GM18907 (cell line): ENCODE results near the gene ZNF853.
"Not testable (repeated sequence)": the region's sequence is repeated elsewhere in the genome, so short reads cannot be mapped to it uniquely, and the experiment has no call there.

ENCODE experiments used
- ATAC-seq: cut with Tn5 transposase; IDR thresholded peaks from one replicate; pipeline ENCODE4 v1.9.1; 2021; ENCODE audit warnings: mild to moderate bottlenecking, moderate library complexity; ENCODE audit not compliant: unreplicated experiment

ZNF853 gene

DNA sequence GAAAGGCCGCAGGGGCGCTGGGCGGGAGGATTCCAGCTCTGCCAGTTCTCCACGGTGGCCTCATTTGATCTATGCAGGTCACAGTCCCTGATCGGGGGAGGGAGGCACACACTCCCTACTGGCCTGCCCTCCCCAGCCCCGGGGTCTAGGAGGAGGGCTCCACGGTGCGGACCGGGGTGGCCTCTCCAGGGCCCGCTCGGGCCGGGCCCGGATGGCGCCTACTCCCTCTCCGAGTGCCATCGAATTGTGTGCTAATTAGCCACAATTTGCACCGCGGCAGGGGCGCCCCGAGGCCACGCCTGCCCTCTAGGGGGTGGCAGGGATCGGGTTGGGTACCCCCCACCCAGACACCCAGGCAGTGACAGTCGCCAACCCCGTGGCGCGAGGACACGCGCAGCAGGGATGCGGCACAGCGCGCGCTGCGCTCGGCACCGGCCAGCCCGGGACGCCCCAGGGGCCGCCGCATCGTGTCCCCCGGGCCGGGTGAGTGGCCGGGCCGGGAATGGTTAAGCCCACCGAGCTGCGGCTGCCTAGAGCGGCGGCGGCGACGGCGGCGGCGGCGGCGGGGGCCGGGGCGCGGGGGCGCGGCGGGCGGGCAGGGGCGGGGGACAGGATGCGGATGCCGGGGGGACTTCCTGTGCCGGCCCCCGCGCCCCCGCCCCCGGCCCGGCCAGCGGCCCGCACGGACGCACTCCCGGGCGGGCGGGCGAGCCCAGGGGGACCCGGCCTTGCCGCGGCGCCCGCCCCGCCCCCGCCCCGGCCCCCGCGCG lies at the start of gene ZNF853:
TSS of gene ZNF853 (plus strand) at position 658 of the 770 bp plus-strand sequence. CDS start 565 bp downstream, outside the sequence.
- no peak for ATAC-seq

DNA sequence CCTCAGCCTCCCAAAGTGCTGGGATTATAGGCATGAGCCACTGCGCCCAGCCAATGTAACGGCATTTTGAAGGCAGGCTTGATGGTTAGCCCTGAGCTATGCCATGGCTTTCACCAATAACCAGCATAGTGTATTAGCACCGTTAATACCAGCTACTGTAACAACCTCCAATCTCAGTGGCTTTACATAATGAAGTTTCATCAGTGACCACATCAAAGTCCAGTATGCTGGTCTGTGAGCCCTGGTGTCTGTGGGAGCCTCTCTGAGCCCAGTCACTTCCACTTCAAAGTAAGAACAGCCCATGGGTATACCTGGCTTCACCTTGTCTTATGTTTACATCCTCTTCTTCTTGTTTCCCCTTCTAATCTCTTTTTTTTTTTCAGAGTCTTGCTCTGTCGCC lies 49.8 kb upstream of the ZNF853 start:
- ATAC-seq: no peak

DNA sequence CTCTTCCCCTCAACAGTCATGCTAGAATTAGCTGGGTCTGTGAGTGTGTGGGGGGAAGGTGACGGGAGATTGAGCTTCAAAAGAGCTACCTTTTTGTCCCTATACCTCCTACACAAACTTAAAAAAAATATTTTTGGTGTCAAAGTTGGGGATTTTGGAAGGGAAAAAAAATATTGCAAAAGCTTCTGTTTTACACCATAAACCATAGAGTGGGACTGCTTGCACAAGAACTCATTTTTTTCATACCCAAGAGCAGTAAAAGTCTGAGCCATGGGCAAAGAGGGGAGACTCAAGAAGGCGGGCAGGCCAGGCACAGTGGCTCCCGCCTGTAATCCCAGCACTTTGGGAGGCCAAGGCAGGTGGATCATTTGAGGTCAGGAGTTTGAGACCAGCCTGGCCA lies 47.5 kb upstream of the ZNF853 start:
- ATAC-seq: no peak

DNA sequence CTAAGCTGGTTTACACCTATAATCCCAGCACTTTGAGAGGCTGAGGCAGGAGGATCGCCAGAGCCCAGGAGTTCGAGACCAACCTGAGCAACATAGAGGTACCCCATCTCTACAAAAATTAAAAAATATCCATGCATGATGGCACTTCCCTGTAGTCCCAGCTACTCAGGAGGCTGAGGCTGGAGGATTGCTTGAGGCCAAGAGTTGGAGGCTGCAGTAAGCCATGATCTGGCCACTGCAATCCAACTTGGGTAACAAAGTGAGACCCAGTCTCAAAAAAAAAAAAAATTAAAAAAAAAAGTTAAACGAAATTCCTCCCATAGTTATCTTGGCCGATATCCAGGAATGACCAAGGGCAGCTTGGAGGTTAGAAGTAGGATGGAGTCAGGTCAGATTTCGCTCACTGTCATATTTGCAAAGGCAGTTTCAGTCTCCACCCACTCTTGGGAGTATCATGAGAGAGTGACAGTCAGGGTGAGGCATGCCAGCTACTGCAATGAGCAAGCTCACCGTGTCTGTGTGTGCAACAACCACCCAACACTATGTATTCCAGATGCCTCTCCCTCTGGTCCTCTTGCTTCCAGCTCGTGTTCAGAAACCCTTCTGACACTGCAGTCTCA lies 44.1 kb upstream of the ZNF853 start:
- ATAC-seq: no peak

DNA sequence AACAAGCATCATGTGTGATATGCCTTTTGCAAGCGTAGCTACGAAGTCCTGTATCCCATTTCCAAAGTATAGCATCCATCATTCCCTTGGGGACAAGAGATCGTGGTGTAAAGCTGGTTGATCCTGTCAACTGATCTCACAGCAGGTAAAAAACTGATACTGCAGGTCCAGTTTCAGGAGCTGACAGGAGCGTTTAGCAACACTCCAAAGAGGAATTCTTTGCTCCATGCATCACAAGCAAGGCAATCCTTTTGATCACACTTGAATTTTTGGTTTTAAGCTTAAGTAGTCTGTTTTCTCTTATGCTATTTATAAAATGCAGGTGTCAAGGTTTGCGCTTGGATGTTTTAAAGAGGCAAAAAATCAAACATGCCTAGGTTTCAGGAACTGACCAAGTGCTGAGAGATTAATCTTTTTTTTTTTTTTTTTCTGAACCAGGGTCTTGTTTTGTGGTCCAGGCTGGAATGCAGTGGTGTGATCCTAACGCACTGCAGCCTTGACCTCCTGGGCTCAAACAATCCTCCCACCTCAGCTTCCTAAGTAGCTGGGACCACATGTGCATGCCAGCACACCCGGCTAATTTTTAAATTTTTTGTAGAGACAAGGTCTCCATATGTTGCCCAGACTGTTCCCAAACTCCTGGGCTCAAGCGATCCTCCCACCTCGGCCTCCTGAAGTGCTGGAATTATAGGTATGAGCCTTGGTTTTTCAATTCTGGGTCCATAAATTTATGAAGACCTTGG lies 40.0 kb upstream of the ZNF853 start:
- ATAC-seq: no peak

DNA sequence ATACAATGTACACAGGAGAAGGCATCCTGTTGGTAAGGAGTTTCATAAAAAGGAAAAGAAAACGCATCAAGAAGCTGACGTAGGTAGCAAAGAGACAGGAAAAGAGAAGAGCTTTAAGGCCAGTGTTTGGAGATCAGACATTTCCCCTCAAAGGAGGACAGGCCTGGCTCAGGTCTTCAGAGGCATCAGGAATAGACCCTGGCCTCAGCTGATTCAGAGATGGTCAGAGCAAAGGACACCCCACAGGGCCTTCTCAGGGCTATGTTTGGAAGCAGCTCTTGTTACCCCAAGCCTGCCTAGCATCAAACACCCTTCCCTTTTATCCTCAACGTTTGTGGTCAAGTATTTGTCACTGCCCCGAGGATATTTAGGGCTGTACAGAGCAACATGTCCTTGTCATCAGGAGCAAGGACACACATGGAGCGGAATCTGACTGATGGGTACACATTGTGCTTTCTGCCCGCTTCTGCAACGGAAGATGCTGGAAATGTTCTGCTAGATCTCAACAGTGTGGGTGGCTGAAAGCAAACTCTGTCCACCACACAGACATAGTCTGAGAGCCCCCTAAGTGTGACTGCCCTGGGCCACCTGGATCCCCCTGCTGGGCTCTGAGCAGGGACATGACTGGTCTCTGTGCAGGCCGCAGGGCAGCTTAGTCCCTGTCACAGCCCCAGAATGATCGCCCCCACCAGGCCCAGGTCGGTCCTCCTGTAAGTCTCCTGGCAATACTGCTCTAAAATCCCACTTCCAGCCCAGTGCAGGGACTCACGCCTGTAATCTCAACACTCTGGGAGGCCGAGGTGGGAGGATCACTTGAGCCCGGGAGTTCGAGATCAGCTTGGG lies 39.2 kb upstream of the ZNF853 start:
- no peak for ATAC-seq

DNA sequence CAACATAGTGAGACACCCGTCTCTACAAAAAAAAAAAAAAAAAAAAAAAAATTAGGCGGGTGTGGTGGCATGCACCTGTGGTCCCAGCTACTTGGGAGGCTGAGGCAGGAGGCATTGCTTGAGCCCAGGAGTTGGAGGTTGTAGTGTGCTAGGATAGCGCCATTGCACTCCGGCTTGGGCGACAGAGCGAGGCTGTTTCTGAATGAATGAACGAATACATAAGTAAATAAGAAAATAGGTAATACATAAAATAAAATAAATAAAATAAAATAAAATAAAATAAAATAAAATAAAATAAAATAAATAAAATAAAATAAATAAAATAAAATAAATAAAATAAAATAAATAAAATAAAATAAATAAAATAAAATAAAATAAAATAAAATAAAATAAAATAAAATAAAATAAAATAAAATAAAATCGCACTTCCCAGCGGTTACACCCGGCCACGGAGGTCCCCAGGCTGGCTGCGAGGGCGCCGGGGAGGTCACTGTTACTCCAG lies 38.5 kb upstream of the ZNF853 start:
- not testable (repeated sequence) for ATAC-seq

DNA sequence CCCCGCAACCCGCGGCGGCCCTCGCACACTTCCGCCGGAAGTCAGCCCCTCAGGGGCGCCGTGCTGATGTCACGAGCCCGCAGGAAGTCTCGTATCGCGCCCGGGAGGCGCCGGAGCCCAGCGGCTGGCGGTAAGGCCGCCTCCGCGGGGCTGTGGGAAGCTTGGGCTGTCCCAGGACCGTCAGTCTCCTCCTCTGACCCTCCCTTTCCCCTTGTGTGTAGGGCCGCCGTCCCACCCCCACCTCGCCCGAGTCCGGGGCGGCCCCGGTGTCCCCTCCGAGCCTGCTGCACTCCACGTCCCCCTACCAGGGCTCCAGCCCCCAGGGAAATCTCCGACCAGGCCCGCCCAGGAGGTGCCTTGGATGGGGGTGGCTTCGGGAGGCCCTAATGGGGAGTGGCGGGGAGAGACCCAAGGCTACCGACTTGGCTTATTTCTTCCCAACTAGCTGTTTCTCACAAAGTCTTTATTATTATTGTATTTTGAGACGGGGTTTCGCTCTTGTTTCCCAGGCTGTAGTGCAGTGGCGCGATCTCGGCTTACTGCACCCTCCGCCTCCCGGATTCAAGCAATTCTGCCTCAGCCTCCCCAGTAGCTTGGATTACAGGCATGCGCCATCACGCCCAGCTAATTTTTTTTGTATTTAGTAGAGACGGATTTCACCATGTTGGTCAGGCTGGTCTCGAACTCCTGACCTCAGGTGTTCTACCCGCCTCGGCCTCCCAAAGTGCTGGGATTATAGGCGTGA lies 37.9 kb upstream of the ZNF853 start, which contains the start of gene ZDHHC4:
TSS of gene ZDHHC4 (plus strand) at position 86 of the 745 bp plus-strand sequence. CDS start 3,108 bp downstream, outside the sequence.
- ATAC-seq: peak; percentile 93

DNA sequence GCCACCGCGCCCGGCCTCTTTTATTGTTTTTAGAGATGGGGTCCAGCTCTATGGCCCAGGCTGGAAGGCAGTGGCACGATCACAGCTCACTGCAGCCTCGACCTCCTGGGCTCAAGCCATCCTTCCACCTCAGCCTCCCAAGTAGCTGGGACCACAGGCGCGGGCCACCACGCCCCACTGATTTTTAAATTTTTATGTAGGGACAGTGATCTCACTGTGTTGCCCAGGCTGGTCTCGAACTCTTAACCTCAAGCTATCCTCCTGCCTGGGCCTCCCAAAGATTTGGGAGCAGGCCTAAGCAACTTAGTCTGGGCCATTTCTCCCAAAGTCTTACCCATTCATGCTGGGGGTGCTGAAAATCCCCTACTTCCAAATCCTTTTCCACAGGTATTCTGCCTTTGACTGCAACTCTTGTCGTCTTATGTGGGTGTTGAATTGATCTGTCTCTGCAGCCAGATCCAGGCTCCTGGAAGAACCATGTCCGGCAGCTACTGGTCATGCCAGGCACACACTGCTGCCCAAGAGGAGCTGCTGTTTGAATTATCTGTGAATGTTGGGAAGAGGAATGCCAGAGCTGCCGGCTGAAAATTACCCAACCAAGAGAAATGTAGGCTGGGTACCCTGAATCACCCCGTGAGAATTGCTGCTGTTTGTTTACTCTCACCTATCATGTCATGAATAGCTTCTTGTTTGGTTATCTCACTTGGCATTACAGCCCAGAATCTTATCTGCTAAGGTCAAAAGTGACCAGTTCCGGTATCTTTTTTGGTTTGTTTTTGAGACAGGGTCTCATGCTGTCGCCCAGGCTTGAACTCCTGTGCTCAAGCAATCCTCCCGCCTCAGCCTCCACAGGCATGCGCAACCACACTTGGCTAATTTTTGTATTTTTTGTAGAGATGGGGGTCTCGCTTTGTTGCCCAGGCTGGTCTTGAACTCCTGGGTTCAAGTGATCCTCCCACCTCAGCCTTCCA lies 37.0 kb upstream of the ZNF853 start:
- ATAC-seq: no peak

DNA sequence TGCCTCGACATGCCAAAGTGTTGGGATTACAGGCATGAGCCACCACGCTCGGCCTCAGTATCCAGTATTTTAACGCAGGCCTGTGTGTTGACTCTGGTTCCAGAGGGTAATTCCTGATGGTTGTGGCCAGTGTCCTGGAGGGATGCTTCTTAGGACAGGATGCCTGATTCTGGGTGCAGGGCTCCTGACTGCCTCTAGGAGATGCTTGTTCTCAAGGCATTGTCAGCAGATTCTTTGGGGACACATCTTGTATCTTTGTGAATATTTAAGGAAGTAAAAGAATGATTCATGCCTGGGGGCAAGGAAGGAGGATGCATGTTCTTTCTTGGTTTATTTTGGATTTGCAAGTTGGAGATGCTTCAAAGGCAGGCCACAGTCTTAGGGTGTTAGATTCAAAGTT lies 36.0 kb upstream of the ZNF853 start:
- no peak for ATAC-seq

DNA sequence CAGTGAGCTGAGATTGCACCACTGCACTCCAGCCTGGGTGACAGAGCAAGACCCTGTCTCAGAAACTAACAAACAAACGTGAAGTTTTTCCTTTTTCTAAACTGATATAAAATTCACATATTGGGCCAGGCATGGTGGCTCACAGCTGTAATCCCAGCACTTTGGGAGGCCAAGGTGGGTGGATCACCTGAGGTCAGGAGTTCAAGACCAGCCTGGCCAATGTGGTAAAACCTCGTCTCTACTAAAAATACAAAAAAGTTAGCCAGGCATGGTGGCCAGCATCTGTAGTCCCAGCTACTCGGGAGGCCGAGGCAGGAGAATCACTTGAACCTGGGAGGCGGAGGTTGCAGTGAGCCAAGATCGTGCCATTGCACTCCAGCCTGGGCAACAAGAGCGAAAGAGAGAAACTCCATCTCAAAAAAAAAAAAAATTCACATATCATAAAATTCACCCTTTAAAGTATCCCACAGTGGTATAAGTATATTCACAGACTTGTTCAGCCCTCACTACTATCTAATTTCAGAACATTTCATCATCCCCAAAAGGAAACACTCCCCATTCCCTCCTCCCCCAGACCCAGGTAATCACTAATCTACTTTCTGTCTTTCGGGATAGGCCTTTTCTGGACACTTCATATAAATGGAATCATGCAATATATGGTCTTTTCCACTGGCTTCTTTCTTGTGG lies 29.5 kb upstream of the ZNF853 start:
- not testable (repeated sequence) for ATAC-seq

DNA sequence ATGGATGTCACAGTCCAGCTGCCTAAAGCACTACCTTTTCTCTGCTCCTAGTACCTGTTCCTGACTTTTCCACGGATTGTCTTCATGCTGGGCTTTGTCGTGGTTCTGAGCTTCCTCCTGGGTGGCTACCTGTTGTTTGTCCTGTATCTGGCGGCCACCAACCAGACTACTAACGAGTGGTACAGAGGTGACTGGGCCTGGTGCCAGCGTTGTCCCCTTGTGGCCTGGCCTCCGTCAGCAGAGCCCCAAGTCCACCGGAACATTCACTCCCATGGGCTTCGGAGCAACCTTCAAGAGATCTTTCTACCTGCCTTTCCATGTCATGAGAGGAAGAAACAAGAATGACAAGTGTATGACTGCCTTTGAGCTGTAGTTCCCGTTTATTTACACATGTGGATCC lies 26.8 kb upstream of the ZNF853 start:
- no peak for ATAC-seq

DNA sequence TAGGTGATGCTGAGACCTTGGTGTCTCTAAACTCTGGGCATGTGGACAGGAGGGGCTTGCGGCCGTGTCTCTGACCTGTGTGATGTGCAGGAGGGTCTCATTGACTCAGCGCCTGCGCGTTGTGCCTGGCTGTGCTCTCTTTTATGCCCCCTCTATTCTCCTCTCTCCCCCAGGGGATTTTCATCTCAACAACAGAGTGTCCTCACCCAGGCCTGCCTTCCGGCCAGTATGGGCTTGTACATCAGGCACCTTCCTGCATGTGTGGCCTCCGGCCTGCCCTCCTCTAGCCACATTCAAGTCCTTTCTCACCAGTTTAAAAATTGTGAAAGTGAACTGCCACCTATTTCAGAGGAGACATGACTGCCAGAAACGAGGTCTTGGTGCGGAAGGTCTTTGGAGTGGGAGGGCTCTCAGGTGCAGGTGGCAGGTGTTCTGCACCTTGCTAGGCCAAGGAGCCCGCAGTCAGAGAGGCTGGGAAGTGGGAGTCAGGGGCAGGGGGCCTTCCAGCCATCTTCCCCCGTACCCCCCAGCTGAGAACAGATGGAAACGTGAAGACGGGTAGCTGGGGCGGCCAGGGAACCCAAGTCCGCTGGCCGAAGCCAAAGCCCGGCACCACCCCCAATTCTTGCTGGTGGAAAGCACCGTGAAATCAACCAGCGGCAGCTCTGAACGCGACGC lies 26.1 kb upstream of the ZNF853 start:
- no peak for ATAC-seq

DNA sequence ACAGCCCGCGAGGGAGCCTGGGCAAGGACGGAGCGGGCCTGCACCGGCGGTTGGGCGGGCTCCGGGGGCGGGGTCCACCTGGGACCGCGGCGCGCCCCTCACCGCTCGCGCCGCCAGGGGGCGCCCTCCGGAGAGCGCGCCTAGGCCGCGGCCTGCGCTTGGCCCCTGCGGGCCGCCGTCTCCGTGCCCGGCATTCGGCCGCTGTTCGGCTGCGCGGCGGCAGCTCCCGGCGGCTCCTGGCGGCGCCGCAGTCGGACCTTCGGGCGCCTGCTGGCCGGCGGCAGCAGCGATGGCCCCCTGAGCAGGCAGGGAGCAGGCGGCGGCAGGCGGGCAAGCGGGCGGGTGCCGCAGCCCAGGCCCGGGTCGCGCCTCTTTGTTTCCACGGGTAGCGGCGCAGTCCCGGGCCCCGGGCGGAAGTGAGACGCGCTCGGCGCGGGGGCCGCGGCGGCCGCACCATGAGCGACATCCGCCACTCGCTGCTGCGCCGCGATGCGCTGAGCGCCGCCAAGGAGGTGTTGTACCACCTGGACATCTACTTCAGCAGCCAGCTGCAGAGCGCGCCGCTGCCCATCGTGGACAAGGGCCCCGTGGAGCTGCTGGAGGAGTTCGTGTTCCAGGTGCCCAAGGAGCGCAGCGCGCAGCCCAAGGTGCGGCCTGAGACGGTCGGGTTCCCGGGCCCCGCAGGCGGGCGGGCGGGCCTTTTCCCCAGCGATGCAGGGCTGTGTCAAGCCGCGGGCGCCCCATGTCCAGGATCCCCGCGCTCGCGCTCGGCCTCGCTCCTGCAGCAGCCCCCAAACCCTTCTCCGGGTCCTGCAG lies 25.4 kb upstream of the ZNF853 start, which contains the start of gene INTS15:
TSS of gene INTS15 (plus strand) at position 193 of the 816 bp plus-strand sequence. CDS start at position 456, 263 bp downstream.
- peak; percentile 86 for ATAC-seq

DNA sequence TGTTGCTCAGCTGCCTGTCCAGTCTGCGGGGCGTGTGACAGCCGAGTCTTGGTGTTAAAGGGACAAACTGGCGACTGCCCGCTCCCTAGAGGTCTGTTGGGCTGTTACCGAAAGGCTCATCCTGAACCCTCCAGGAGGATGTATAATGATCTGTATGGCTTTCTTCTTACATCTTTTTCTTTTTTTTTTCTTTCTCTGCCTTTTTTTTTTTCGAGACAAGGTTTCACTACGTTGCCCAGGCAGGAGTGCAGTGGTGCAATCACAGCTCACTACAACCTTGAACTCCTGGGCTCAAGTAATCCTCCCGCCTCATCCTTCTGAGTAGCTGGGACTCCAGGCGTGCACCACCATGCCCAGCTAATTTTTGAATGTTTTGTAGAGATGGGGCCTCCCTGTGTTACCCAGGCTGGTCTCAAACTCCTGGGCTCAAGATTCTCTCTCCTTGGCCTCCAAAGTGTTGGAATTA lies 24.7 kb upstream of the ZNF853 start:
- ATAC-seq: peak; percentile 36

DNA sequence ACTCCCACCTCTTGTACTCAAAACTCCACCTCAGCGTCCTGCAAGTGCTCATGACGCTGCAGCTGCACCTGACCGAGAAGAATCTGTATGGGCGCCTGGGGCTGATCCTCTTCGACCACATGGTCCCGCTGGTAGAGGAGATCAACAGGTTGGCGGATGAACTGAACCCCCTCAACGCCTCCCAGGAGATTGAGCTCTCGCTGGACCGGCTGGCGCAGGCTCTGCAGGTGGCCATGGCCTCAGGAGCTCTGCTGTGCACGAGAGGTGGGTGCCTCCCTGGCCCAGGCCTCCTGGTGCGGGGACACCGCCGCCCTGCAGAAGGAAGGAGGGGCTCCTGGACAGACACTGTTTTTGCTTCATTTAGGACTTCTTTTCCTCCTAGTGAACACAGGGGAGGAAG lies 15.3 kb upstream of the ZNF853 start:
- no peak for ATAC-seq
